Posterior cingulate gyrus (tissue), 11 donors: ENCODE results near the gene BCL2L11.
"Not testable (repeated sequence)": the region's sequence is repeated elsewhere in the genome, so short reads cannot be mapped to it uniquely, and the experiment has no call there.

Experiments
- DNase-seq, 10 donors: peaks; one replicate each; pipeline versions ENCODE4 v3.0.0 to v3.0.0-alpha.2; 2020 to 2021; ENCODE audit warnings: mixed read lengths in 3 of 10
- intact Hi-C: fragments of 100-400 bp; cut with DNase I; formaldehyde crosslinking; loops from one replicate; pipeline ENCODE4 v1.15.1; 2023

Gene BCL2L11, protein sequence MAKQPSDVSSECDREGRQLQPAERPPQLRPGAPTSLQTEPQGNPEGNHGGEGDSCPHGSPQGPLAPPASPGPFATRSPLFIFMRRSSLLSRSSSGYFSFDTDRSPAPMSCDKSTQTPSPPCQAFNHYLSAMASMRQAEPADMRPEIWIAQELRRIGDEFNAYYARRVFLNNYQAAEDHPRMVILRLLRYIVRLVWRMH

GRCh38 chr2:111120253-111121027 is at the start of gene BCL2L11:
Gene BCL2L11 (plus strand): TSS chr2:111120914. CDS start chr2:111123746, 2,832 bp downstream.
- intact Hi-C loops: loop anchor here (5.0 kb wide), 1 partner anchor 42 kb away; no protein-coding TSS in a partner anchor
- peak; percentile 77 to 98 (median 88) for DNase-seq

DNA sequence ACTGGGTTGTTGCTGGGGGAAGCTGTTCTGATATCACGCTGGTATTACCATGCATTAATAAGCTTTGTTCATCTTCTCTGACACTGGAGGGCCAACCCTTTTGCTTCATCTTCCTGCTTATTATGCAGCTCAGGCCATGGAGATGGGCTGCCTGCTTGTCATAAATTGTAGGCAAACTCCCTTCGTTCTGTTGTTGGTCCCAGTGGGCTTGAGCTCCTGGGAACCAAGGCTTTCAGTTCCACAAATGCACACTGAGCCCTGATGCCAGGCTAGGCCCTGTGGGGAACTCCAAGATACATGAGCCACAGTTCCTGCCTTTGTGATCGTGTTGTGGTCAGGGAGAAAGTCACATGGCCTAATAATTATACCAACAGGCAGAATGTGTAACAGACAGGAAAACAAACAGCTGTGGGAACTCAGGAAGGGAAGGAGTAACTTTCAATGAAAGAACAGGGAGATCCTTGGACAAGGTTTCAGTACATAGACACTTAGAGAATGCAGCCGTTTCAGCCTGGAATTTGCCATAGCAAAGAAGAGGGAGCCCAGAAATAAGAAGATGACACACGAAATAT is 49.0 kb upstream of the BCL2L11 start:
- no peak for DNase-seq

GRCh38 chr2:111072220-111072871 is 48.4 kb upstream of the BCL2L11 start:
- DNase-seq: no peak
- intact Hi-C loops: no loop called here

More for the DNA sequence above, 49.0 kb upstream of the BCL2L11 start:
- intact Hi-C loops: no loop called here

- DNase-seq, intact Hi-C loops: not testable (repeated sequence)
Measured at GRCh38 chr2:111082659-111083058, 38.1 kb upstream of the BCL2L11 start.

- intact Hi-C loops: no loop called here
- no peak for DNase-seq
Measured at GRCh38 chr2:111091811-111092211, 28.9 kb upstream of the BCL2L11 start.

DNA sequence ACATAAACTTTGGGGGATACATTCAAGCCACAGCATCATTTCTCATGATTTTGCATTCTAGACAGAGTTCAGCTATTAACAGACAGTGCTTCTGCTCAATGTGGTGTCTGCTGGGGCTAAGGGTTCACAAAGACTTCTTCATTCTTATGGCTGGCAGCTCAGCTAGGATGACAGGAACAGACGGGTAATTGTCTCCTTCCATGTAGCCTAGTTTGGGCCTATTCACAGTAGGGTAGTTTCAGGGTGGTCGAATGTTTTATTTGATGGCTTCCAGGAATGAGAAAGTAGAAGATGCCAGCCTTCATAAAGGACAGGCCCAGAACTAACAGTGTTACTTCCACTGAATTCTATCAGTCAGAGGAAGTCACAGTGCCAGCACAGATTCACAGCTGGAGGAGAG is 26.0 kb upstream of the BCL2L11 start:
- DNase-seq: no peak
- intact Hi-C loops: no loop called here

DNA sequence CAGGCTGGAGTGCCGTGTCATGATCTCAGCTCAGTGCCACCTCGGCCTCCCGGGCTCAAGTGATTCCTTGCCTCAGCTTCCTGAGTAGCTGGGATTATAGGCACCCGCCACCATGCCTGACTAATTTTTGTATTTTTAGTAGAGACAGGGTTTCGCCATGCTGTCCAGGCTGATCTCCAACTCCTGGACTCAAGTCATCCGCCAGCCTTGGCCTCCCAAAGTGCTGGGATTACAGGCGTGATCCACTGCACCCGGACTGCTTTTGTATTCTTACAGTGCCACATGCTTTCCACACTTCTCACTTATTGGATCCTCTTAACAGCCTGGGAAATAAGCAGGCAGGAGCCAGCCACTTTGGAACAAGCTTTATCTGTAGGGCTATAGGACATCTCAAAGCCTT is 25.3 kb upstream of the BCL2L11 start:
- intact Hi-C loops: no loop called here
- no peak for DNase-seq

DNA sequence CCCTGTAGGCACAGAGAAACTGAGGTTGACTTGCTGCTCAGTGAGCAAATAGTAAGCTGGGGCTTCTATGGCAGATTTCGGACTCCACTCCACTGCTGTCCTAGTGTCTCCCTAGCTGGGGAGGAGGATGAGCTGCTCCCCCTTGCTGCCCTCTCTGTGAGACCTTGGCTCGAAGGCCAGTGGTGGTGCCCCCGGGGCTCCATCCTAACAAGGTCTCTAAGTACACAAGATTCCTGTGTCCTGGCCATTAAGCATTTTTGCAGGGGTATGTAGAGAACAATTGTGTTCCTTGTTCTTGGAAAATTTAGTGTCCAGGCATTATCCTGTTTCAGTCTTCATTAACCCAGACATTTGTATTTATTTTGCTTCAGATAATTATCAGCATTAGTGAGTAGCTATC is 21.3 kb upstream of the BCL2L11 start:
- intact Hi-C loops: no loop called here
- DNase-seq: no peak

- DNase-seq: no peak
- intact Hi-C loops: no loop called here
Measured at GRCh38 chr2:111100087-111100764, 20.5 kb upstream of the BCL2L11 start.

- intact Hi-C loops: no loop called here
Measured at GRCh38 chr2:111100765-111101162, 19.9 kb upstream of the BCL2L11 start.

GRCh38 chr2:111101592-111101991 is 19.1 kb upstream of the BCL2L11 start:
- intact Hi-C loops: no loop called here
- no peak for DNase-seq

More at GRCh38 chr2:111100765-111101162, 19.9 kb upstream of the BCL2L11 start:
- DNase-seq: no peak

DNA sequence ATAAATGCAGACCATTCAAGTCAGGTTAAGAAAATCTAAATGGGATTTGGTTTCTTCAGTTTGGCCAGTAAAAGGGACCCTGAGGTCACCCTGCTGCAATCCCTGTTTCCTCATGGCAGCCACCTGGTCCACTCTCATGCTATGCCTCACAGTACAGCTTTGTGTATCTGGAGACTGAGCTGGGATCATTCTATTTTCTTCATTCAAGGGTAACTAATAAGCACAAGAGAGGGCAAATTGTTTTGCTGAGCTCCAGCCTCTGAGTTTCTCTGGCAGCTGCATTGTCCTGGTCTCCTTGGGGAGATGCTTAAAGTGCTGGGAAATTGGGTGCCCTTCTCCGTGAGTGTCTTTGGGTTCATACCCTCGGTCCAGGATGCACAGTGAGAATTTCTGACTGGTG is 18.5 kb upstream of the BCL2L11 start:
- intact Hi-C loops: no loop called here

DNA sequence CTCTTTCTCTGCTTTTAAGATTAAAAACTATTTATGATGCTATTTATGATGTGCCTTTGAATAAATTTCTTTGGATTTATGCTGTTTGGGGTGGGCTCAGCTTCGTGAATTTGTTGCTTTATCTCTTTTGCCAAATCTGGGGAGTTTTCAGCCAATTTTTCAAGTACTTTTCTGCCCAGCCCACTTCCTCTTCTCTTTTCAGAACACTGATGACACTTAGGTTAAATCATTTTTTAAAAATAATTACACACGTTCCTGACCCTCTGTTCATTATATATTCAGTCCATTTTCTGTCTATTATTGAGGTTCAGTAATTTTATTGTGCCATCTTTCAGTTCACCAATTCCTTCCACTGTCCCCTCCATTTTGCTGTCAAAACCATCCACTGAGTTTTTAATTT is 14.8 kb upstream of the BCL2L11 start:
- no peak for DNase-seq
- intact Hi-C loops: no loop called here

More for the DNA sequence above, 18.5 kb upstream of the BCL2L11 start:
- DNase-seq: no peak

DNA sequence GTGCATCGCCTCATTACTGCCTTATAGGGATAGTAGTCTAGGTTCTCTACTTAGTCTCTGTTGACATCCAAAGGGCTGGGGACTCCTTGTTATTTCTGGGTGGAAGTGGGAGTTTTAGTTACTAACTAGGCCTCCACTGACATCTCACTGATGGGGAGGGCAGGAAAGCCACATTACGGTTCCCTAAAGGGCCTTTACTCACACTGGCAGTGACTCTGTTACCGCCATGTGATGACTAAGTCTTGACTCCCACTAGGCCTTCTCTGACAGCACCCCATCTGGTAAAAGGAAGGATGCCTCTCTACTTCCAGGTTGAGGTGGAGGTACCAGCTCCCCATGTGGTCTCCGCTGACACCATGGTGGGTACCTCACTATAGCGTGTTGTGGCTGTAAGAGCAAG is 14.0 kb upstream of the BCL2L11 start:
- DNase-seq: no peak
- intact Hi-C loops: no loop called here

GRCh38 chr2:111108745-111109271 is 11.9 kb upstream of the BCL2L11 start:
- no peak for DNase-seq
- intact Hi-C loops: no loop called here

GRCh38 chr2:111111101-111111755 is 9.5 kb upstream of the BCL2L11 start:
- intact Hi-C loops: no loop called here
- DNase-seq: no peak

GRCh38 chr2:111113838-111114237 is 6.9 kb upstream of the BCL2L11 start:
- intact Hi-C loops: no loop called here
- no peak for DNase-seq

DNA sequence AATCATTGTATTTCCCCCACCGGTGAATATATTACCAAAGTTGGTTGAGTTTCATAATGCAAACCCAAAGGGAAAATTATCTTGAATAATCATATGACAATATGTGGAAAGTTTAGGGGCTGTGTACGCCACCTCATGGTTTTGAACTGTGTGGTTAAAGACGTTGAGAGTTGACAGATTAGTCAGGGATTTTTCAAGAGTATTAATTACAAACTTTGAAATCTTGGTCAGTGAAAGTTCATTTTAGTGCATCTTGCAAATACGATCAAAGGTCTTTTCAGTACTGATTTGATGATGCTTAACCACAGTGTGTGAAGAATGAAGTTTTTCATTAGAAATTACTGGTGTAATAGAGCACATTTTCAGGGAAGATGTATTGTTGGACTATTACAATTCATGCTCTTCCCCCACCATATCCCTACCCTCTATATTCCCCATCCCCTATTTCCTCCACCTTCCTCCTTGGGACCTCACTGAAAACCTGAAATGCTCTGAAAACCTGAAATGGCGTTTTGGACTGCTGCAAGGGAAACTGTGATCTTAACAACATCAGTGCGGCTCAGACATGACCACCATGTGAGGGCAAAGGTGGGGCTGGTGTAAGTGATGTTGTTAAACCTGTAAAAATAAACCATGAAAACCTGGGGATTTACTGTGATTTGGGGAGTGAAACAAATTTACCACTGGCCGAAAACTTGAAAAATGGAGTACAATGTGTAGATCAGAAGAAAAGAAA is 4.5 kb upstream of the BCL2L11 start:
- DNase-seq: no peak
- intact Hi-C loops: loop anchor here (5.0 kb wide), 1 partner anchor 304 kb away; no protein-coding TSS in a partner anchor
